Suprapubic skin (tissue), 4 donors: ENCODE results near the gene FOXC1. TPM values are rescaled to one million over a fixed set of nuclear protein-coding genes. Genes with fewer than 3 reads are reported as not detected.

Experiments
- DNase-seq, 2 donors: peaks; one replicate each; pipeline ENCODE4 v3.0.0-alpha.2; 2019; ENCODE audit warnings: low spot score in 2 of 2
- H3K27ac ChIP-seq: fragments of 200-600 bp; sonication (generic); one replicate; pipeline ENCODE4 v1.5.1; 2019
- H3K27me3 ChIP-seq: fragments of 200-600 bp; sonication (generic); one replicate; pipeline ENCODE4 v1.5.1; 2019
- H3K36me3 ChIP-seq: fragments of 200-600 bp; sonication (generic); one replicate; pipeline ENCODE4 v1.5.1; 2019
- H3K4me1 ChIP-seq: fragments of 200-600 bp; sonication (generic); one replicate; pipeline ENCODE4 v1.5.1; 2019
- H3K4me3 ChIP-seq: fragments of 200-600 bp; sonication (generic); one replicate; pipeline ENCODE4 v1.5.1; 2019; ENCODE audit warnings: mild to moderate bottlenecking
- H3K9me3 ChIP-seq: fragments of 200-600 bp; sonication (generic); one replicate; pipeline ENCODE4 v1.5.1; 2019
- EP300 ChIP-seq: sonication (generic); formaldehyde crosslinking; IDR thresholded peaks from one replicate; pipeline ENCODE4 v1.6.1; 2017; ENCODE audit warnings: antibody characterized with exemption
- POLR2A ChIP-seq, 2 donors: fragments of 450-650 bp; IDR thresholded peaks; one replicate each; pipeline ENCODE4 v1.6.1; 2017; ENCODE audit warnings: antibody characterized with exemption in 2 of 2, mild to moderate bottlenecking in 2 of 2, moderate library complexity in 2 of 2
- POLR2AphosphoS5 ChIP-seq, 3 donors: sonication (generic); formaldehyde crosslinking; IDR thresholded peaks; one replicate each; pipeline ENCODE4 v1.6.1; 2017; ENCODE audit warnings: antibody characterized with exemption in 3 of 3
- WGBS: methylation state at CpG from one replicate; pipeline ENCODE4 v1.1.5; 2018; 5-methylcytosine and 5-hydroxymethylcytosine counted together
- total RNA-seq, 4 donors: library from RNA; depleted of rRNA; stranded (reverse); fragments of >200 nt; gene quantifications; one replicate each; pipeline ENCODE4 v1.1.0, GENCODE V29; 2016
- TF ChIP-seq, protein P1 (sequence below), 2 donors: fragments of 200-600 bp in 1 of 2; fragments of 450-650 bp in 1 of 2; sonication (generic) in 1 of 2; IDR thresholded peaks; one replicate each; pipeline ENCODE4 v1.5.1; 2016 to 2019; ENCODE audit warnings: antibody characterized with exemption in 2 of 2, mild to moderate bottlenecking in 1 of 2, moderate library complexity in 1 of 2

The FOXC1 gene
- total RNA-seq, 4 donors from 2014 or later: 14.5 to 35.8 (median 21.4) TPM

DNA sequence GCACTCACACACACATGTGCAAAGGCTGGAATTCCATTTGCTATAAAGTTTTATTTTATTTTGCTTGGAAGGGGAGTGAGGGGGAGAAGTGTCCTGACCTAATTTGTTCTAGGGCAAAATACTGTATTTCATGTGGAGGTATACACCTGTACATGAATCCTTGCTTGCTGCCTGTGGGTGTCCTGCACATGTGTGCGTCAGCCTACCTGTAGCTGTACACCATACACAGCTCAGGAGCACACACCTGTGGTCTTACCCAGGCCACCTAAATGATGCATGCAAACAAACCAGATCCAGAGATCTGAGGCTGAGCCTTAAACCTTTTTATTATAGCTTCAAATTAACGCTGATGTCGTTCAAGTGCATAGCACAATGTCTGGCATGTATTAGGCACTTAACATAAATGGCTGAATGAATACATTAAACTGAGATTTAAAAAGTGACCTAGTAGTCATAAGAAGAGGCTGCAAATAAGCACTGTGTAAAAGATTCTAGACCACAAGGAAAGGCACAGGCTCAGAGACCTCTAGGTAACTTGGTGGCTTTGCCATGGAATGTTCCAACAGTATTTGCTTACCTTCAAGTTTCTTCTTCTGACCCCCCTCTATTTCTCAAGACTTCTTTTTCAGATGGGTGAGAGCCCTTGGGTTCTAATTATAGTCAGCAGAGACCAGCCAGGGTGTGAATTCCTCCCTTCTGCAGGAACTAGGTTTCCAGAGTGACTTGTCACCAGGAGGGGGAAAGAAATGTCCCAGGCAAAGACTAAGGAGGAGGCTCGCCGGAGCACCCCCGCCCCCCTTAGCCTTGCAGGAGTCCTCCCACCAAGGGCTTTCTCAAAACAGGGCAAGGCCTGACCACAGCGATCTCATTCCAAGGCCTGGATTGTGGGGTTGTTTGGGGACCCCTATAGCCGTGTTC, 13.4 kb downstream of the FOXC1 start:
- Histone ChIP-seq H3K4me1 (peaks cover 35% of the 10 kb centered on the region), H3K27me3 (peaks cover 80% of the 10 kb centered on the region), H3K9me3 (no peaks in the 10 kb centered on the region), H3K4me3 (peak overlapping the region; percentile 73), H3K27ac (peak overlapping the region; percentile 66), H3K36me3 (no peaks in the 10 kb centered on the region)
- TF ChIP-seq POLR2AphosphoS5 (IDR thresholded peaks at IDR 0.05) (no peak), POLR2A (IDR thresholded peaks at IDR 0.05) (no peak), EP300 (no peak)
- TF ChIP-seq, protein P1, sequence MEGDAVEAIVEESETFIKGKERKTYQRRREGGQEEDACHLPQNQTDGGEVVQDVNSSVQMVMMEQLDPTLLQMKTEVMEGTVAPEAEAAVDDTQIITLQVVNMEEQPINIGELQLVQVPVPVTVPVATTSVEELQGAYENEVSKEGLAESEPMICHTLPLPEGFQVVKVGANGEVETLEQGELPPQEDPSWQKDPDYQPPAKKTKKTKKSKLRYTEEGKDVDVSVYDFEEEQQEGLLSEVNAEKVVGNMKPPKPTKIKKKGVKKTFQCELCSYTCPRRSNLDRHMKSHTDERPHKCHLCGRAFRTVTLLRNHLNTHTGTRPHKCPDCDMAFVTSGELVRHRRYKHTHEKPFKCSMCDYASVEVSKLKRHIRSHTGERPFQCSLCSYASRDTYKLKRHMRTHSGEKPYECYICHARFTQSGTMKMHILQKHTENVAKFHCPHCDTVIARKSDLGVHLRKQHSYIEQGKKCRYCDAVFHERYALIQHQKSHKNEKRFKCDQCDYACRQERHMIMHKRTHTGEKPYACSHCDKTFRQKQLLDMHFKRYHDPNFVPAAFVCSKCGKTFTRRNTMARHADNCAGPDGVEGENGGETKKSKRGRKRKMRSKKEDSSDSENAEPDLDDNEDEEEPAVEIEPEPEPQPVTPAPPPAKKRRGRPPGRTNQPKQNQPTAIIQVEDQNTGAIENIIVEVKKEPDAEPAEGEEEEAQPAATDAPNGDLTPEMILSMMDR (IDR thresholded peaks at IDR 0.05): no peak
- DNase-seq: peak in 1 of 2 donors; percentile 41
- 94% methylated on average over 7 of the region's 8 CpGs for WGBS

DNA sequence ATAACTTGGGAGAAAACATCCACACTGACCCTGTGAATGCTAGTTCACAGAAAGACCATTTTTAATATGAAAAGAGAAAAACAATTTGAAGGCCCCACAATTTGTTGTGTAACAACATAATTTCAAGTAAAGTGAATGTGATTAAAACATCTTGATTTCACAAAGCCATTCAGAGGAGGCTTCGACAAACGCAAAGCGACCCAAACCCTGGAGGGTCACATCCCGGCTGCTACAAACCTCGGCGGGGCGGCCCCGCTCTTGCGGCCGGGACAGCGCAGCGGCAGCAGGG, 14.0 kb downstream of the FOXC1 start:
- TF ChIP-seq POLR2A (IDR thresholded peaks at IDR 0.05): no peak
- TF ChIP-seq POLR2AphosphoS5 (IDR thresholded peaks at IDR 0.05): no peak
- TF ChIP-seq, protein P1 (IDR thresholded peaks at IDR 0.05): no peak
- TF ChIP-seq EP300: no peak
- Histone ChIP-seq H3K4me3 (peak overlapping the region; percentile 73), H3K27me3 (peaks cover 80% of the 10 kb centered on the region), H3K4me1 (peaks cover 35% of the 10 kb centered on the region), H3K9me3 (no peaks in the 10 kb centered on the region), H3K36me3 (no peaks in the 10 kb centered on the region), H3K27ac (peak overlapping the region; percentile 66)
- DNase-seq: no peak
- 83% methylated on average over 12 of the region's 12 CpGs for WGBS

DNA sequence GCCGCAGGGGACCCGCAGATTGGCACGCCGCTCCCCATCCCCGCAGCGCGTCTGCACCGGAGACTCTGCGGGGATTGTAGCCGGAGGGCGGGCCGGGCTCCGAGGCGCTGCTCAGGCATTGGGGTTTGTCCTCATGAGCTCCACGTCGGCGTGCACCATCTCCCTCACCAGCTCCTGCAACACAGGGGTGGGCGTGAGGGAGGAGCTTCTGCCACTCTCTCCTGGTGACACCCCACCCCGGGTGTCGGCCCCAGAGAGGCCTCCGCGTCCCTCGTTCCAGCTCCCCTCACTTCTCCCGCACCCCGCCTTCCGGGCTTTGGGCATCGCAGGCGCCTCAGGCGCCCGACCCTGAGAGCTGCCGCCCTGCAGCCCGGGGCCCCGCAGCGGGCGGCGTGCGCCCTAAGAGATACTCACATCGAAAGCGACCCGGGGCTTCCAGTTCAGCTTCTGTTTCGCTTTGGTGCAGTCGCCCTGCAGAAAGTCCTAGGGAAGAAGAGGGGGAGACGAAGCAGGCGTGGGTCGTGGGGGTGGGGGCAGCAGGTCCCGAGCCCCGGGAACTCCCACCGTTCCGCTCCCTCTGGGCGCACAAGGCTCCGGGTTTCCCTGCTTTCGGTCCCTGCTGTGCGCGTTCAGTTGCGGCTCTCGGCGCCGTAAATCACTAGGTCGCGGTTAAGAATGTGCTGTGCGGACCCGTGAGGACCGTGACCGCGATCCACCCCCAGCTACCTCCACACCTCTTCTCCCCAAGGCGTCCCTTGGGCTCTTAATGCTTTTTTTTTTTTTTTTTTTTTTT, 14.5 kb downstream of the FOXC1 start:
- peak in 1 of 2 donors; percentile 61 for DNase-seq
- H3K4me3 ChIP-seq: peak overlapping the region; percentile 73
- peaks cover 79% of the 10 kb centered on the region for H3K27me3 ChIP-seq
- no peaks in the 10 kb centered on the region for H3K9me3 ChIP-seq
- 24% methylated on average over 49 of the region's 66 CpGs for WGBS
- peaks cover 34% of the 10 kb centered on the region for H3K4me1 ChIP-seq
- no peaks in the 10 kb centered on the region for H3K36me3 ChIP-seq
- TF ChIP-seq EP300: no peak
- TF ChIP-seq POLR2A (IDR thresholded peaks at IDR 0.05): no peak
- TF ChIP-seq, protein P1 (IDR thresholded peaks at IDR 0.05): no peak
- TF ChIP-seq POLR2AphosphoS5 (IDR thresholded peaks at IDR 0.05): no peak
- peak overlapping the region; percentile 66 for H3K27ac ChIP-seq

DNA sequence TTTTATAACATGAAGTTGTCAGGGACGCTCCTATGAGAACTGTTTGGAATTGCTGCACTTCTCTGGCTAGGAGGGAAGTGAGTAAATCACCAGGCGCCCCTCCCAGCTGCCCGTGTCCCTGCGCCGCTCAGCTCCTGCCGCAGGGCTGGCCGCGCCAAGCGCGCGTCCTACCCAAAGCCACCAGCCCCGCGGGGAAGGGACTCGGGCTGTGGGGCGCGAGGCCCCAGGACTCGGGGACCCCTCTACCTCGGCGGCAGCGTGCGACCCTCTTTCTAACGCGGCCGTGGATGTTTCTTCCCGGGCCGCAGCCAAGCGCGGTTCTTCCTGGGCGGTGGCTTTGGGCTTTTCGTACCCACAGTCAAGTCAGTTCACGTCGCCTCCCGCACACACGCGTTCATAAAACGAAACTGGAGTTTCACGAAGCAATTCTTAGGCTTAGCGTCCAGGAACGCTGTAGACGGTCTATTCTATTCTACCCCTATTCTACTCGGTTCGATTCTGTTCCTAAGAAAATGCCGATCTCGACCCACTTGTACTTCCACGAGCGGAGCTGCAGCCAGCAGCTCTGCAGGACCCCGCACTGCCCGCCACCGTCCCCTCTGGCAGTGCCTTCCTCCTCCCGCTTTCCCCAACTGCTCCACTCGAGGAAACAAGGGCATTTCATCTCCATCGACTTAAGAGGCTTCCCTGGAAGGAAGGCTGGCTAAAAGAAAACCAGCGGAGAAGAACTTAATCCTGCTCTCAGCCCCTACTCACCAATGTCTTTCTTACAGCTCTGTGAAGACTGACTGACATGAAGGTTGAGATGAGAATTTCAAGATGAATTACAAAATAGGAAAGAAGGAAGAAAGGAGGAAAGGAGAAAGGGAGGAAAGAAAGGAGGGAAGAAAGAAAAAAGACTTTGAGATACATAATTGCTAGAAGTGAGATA, 15.4 kb downstream of the FOXC1 start:
- H3K4me3 ChIP-seq: peak overlapping the region; percentile 73
- H3K4me1 ChIP-seq: peaks cover 26% of the 10 kb centered on the region
- no peaks in the 10 kb centered on the region for H3K9me3 ChIP-seq
- H3K36me3 ChIP-seq: no peaks in the 10 kb centered on the region
- H3K27ac ChIP-seq: peak overlapping the region; percentile 66
- H3K27me3 ChIP-seq: peaks cover 72% of the 10 kb centered on the region
- WGBS: 3% methylated on average over 43 of the region's 53 CpGs
- TF ChIP-seq POLR2A (IDR thresholded peaks at IDR 0.05) (no peak), POLR2AphosphoS5 (IDR thresholded peaks at IDR 0.05) (no peak), EP300 (no peak)
- TF ChIP-seq, protein P1 (IDR thresholded peaks at IDR 0.05): no peak
- peak in 1 of 2 donors; percentile 57 for DNase-seq
